HG03280 (cell line): ENCODE measurements around the gene WSCD2.

Experiments used
- ATAC-seq: cut with Tn5 transposase; IDR thresholded peaks from one replicate; pipeline ENCODE4 v1.9.1; 2021; ENCODE audit warnings: mild to moderate bottlenecking, moderate library complexity; ENCODE audit not compliant: unreplicated experiment

Gene WSCD2

GRCh38 chr12:108126212-108126611, 2.9 kb upstream of the WSCD2 start:
- ATAC-seq = no peak

DNA sequence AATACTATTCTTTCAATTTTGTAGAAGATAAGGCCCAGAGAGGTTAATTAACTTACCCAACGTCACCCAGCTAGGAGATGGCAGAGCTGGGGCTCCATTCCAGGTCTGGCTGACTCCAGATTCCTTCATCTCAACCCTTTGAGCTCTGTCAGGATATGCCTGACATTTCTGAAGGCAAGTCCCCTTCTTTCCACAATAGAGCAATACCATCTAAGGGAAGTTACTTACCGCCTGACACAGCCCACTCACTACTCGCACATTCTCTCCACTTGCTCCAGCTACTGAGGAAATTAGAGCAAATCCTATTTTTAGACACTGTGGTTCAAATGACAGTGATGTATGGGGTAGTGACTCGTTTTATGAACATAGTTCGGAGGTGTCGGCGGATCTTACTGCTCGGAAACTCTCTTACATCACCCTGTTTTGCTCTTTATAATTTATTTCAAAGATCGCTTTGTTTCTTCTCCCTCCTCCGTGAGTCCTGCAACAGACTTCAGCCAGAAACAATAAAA, 2.0 kb upstream of the WSCD2 start:
- ATAC-seq = no peak

DNA sequence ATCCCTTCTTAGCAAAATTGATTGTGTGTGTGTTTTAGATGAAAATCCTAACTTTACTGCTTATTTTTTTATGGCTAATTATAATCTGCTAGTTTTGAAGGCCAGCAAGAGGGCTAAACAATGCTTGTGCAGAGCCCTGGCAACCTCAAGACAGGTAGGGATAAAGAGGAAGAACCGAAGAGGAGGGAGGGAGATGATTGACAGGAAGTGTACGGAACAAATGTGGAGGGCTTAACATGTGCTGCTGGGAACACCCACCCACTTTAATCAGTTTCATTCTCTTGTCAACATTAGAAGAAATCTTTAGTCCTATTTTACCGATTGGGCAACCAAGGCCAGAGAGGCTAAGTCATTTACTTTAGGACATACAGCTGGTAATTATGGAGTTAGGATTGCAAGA, 1.4 kb upstream of the WSCD2 start:
- no peak for ATAC-seq

DNA sequence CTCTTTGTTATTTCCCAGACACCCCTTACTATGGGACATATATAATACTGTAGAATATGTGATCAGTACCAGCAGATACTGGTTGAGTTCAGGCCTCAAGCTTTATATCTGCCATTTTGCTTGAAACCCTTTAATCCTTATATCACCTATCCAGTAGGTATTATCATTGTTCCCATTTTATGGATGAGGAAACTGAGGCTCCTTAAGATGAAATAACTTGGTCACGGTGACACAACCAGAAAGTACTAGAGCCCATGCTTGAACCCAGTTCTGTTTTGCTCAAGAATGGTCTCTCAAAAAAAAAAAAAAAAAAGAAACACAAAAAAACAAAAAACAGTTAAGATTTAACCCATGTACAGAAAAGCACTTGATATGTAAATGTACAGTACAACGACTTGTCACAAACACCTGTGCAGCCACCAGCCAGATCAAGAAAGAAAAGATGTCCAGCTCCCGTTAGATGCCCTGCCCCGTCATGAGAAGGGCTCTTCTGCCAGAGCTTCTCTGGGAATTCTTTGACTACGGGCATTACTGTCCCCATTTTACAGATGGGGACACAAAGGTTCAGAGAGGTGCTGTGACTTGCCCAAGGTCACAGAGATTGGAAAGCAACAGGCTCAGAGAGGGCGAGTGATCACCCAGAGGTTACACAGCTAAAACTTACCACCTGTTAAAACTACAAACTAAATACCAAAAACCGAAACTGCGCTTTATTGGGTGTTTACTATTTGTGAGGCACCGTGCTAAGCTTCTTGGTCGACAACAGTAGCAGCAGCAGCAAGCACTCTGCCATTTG, 669 bp upstream of the WSCD2 start:
- ATAC-seq = no peak

- ATAC-seq = no peak
Measured at GRCh38 chr12:108131035-108131434, 1.9 kb downstream of the WSCD2 start.

DNA sequence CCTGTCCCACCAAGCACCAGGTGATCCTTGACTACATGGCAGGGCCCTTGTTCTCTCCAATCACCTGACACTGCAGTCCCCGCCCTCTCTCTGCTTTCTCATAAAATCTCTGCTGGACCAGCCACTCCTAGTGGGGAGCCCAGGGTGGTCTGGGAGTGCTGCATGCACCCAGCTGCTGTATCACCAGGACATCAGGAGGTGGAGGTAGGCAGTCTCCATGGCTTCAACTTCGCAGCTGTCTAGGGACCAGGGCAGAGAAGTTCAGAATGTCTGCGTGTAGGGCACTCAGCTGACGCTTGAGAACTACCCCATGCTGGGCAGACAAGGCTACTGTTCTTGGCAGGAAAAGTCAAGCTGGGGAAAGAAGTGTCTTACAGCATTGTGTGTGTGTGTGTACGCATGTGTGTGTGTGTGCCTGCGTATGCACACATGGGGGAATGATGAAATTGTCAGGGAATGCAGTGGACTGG, 2.6 kb downstream of the WSCD2 start:
- ATAC-seq = no peak

DNA sequence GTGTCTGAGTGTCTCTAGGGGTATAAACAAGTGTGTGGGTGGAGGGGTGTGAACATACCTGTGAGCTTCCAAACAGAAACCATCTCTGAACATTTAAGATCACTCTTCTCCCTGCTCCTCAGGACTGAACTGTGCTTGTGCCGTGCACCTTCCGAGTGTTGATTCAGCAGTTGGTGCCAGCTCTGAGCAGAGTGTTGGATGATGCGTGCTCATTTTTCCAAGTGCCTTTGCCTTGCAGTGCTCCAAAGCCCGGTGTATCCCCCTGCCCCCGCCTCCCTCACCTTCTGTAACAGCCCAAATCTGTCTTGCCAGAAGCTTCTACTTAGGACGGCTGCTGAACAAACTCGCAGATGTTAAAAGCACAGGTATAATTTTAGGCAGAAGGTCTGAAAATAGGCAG, 4.4 kb downstream of the WSCD2 start:
- no peak for ATAC-seq

GRCh38 chr12:108134744-108135143, 5.7 kb downstream of the WSCD2 start:
- ATAC-seq = no peak

- no peak for ATAC-seq
Measured at GRCh38 chr12:108135627-108136026, 6.5 kb downstream of the WSCD2 start.

- ATAC-seq = no peak
Measured at GRCh38 chr12:108136697-108137096, 7.6 kb downstream of the WSCD2 start.

- ATAC-seq = no peak
Measured at GRCh38 chr12:108139454-108139853, 10.4 kb downstream of the WSCD2 start.

DNA sequence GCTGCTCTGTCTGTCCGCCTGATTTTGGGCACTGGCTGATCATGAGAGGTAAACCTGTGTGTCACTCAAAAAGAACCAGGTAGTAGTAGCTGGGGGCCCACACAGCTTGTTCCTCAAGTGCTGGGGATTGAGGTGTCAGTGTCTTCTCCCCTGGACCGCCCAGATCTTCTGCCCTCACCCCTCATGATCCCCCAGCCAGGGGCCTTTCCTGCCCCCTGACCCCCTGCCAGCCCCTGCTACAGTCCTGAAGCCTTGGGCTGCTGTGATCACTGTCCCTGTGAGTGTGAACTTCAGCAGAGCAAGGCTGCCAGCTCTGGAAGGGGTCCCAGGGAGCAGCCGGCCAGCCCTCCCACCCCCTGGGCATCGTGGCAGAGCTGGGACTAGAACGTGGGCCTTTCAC, 11.4 kb downstream of the WSCD2 start:
- ATAC-seq = no peak

- ATAC-seq = no peak
Measured at GRCh38 chr12:108141600-108142130, 12.6 kb downstream of the WSCD2 start.

DNA sequence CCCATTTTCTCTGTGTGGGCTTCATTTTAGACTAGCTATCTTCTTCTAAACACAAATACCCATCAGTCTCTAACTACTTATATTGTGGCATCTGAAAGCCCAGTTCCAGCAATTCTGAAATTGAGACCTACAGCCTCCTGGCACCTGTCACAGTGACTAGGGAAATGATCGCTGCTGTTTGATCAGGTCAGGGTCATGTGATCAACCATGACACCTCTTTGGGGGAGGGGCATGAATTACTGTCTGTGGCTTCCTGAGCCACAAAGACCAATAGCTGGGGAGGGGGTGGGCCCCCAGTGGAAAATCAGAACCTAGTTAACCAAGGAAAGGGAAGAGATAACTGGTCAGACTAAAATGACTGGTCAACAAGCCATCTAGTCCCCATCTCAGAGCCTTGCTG, 14.1 kb downstream of the WSCD2 start:
- ATAC-seq = no peak

DNA sequence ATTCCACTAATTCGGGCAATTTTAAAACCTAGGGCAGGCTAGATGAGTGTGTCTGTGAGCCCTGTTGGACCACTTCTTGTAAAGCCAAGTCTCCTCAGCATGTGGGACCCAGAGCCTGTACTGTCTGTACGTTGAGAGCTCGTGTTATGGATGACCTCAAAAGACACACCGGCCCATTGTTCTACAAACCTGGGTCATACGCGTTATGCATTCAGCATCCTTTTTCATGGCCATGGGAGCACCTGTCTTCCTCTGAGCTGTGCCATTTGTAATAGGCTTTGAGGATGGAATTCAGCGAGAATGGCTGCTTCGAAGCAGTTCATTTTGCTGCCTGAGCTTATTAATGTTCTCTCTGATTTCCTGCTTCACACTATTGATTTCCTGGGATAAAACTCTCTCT, 15.0 kb downstream of the WSCD2 start:
- no peak for ATAC-seq

DNA sequence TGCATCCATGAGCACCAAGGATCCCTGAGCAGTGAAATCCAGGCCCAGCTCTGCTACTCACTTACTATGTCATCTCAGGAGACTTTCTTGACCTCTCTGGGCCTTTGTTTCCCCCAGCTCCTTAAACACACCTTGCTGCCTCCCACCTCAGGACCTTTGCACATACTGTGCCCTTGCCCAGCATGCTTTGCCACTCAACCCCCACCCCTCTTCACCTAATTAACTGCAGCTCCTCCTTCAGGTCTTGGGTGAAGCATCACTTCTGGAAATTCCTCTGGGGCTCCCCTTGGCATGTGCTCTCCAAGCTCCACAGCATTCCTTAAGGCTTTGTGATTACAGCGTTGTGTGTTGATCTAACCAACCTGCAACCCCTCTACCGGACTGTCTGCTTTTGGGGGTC, 15.9 kb downstream of the WSCD2 start:
- ATAC-seq = no peak

- no peak for ATAC-seq
Measured at GRCh38 chr12:108146035-108146893, 17.2 kb downstream of the WSCD2 start.

DNA sequence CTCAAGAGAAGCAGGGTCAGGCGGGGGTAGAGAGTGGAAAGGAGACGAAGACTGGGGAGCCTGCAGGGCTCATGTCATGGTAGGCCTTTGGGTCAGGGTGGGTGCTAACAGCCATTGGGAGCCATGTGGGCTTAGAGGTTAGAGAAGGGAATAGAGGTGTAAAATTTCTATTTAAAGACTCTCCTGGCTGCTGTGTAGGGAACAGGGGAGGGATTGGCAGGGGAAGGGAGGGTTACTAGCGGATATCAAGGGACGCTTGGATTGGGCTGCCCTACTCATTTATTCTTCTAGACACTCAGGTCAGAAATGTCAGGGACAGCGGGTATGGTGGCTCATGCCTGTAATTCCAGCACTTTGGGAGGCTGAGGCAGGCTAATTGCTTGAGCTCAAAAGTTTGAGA, 18.2 kb downstream of the WSCD2 start:
- ATAC-seq = no peak

DNA sequence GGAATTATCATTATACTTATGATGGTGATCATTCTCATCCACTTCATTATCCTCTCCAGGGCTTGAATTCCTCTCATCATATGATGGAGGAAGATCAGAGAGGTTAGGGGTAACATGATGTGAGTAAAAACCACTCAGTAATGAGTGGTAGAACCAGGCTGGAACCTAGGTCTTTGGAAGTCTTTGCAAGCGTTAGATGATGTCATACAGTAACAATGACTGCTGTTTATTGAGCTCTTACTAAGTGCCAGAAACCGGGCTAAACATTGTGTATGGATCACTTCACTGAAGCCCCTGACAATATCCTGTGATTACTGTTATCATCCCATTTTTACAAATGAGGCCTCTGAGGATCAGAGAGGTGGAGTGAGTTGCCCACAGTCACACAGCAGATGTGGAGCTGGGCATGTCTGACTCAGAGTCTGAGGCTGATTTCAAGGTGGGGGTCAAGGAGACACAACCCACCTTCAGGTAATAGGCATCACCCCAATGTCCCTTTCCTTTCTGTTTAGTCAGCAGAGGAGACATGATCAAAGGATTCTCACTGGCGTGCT, 19.5 kb downstream of the WSCD2 start:
- ATAC-seq = no peak

- no peak for ATAC-seq
Measured at GRCh38 chr12:108150436-108150835, 21.3 kb downstream of the WSCD2 start.

DNA sequence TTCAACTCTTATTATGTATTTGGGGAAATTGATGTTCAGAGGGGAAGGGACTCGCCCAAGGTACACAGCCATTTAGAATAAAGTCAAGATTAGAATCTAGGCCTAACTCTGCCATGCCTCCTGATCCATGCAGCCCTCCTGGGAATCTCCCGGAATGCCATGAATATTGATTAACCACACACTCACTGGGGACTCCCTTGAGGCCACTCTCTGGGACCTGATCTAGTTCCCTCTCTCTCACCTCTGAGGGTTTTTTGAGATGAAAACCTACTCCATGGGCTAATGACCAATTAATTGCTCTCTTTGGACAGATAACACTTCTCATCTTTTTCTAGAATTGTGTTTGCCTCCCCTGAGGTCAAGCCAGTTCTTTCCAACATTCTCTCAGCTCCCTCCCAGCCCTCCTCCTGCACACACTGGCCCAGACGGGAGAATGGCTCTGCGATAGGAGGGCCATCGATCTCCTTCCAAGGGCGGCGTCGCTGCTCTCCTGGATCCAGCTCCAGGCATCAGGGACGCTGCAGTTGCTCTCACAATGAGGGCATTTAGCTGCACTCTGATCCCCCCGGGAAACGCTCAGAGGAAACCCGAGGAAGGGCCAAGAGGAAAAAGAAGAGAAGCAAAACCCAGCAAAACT, 22.6 kb downstream of the WSCD2 start:
- no peak for ATAC-seq
